Thyroid gland (tissue), 4 donors: ENCODE results near the gene CDC14A. TPM values are rescaled to one million over a fixed set of nuclear protein-coding genes. Genes with fewer than 3 reads are reported as not detected.

Source experiments
- DNase-seq, 2 donors: peaks; one replicate each; pipeline ENCODE4 v3.0.0-alpha.2; 2019
- H3K27ac ChIP-seq, 3 donors: fragments of 200-600 bp; sonication (generic); 1 replicate in 2 of 3; 2 replicates in 1 of 3; pipeline ENCODE4 v1.5.1; 2016 to 2019; ENCODE audit warnings: mild to moderate bottlenecking in 1 of 3, moderate library complexity in 1 of 3
- H3K27me3 ChIP-seq: fragments of 200-600 bp; sonication (generic); one replicate; pipeline ENCODE4 v1.5.1; 2019
- H3K36me3 ChIP-seq, 2 donors: fragments of 200-600 bp; sonication (generic); one replicate each; pipeline ENCODE4 v1.5.1; 2016 to 2019
- H3K4me1 ChIP-seq, 2 donors: fragments of 200-600 bp; sonication (generic); one replicate each; pipeline ENCODE4 v1.5.1; 2017 to 2019
- H3K4me3 ChIP-seq, 3 donors: fragments of 200-600 bp; sonication (generic); replicated peaks in 1 of 3; 1 replicate in 2 of 3; 2 replicates in 1 of 3; pipeline ENCODE4 v1.5.1; 2016; ENCODE audit warnings: mild to moderate bottlenecking in 1 of 3
- H3K9me3 ChIP-seq: fragments of 200-600 bp; sonication (generic); one replicate; pipeline ENCODE4 v1.5.1; 2017
- POLR2A ChIP-seq, 2 donors: fragments of 450-650 bp; IDR thresholded peaks; one replicate each; pipeline ENCODE4 v1.6.1; 2017; ENCODE audit warnings: antibody characterized with exemption in 2 of 2, mild to moderate bottlenecking in 2 of 2, moderate library complexity in 1 of 2
- WGBS, 2 donors: methylation state at CpG; one replicate each; pipeline ENCODE4 v1.1.5; 2017; 5-methylcytosine and 5-hydroxymethylcytosine counted together
- intact Hi-C: fragments of 100-400 bp; cut with DNase I; formaldehyde crosslinking; loops from one replicate; pipeline ENCODE4 v1.15.1; 2023
- total RNA-seq, 4 donors: library from RNA; depleted of rRNA; stranded (reverse); fragments of >200 nt; gene quantifications; one replicate each; pipeline ENCODE4 v1.2.3, GENCODE V29; 2016
- TF ChIP-seq, protein P1 (sequence below), 6 experiments: fragments of 200-600 bp in 3 of 6; fragments of 450-650 bp in 3 of 6; sonication (generic) in 3 of 6; IDR thresholded peaks; one replicate each; pipeline ENCODE4 v1.5.1; 2016 to 2019; ENCODE audit warnings: antibody characterized with exemption in 6 of 6, mild to moderate bottlenecking in 2 of 6, inconsistent platforms in 1 of 6, moderate library complexity in 1 of 6

The CDC14A gene
- total RNA-seq, 4 donors from 2014 or later: 17.1 to 32.8 (median 28.0) TPM

DNA sequence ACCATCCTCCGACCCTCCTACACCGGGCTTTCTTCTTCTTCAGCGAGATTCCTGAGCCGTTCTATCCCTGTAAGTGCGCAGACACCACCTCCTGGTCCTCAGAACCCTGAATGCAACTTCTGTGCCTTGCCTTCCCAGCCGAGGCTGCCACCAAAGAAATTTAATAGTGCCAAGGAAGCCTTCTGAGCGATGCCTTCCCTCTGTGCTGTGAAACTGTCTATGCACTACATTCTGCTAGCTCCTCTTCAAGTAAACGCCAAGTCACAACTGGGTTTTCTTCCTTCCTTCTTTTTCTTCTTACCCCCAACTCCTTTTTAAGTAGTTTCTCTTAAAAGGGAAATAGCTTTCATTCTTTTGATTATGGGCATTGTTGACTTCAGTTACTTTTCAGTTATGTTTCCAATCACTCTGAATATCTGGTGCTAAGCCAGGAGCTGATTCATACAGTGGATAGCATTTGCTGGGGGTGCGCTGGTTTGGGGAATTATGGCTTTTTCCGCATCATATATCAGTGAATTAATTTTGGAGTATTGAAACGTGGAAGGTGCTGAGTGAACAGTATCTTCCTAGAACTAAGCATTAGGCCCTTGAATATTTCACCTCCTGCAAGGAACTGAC, 147.0 kb downstream of the CDC14A start:
- TF ChIP-seq, protein P1, sequence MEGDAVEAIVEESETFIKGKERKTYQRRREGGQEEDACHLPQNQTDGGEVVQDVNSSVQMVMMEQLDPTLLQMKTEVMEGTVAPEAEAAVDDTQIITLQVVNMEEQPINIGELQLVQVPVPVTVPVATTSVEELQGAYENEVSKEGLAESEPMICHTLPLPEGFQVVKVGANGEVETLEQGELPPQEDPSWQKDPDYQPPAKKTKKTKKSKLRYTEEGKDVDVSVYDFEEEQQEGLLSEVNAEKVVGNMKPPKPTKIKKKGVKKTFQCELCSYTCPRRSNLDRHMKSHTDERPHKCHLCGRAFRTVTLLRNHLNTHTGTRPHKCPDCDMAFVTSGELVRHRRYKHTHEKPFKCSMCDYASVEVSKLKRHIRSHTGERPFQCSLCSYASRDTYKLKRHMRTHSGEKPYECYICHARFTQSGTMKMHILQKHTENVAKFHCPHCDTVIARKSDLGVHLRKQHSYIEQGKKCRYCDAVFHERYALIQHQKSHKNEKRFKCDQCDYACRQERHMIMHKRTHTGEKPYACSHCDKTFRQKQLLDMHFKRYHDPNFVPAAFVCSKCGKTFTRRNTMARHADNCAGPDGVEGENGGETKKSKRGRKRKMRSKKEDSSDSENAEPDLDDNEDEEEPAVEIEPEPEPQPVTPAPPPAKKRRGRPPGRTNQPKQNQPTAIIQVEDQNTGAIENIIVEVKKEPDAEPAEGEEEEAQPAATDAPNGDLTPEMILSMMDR (IDR thresholded peaks at IDR 0.05): no peak
- no peak for TF ChIP-seq POLR2A (IDR thresholded peaks at IDR 0.05)
- Histone ChIP-seq H3K4me1 (no peaks in the 10 kb centered on the region), H3K27me3 (no peaks in the 10 kb centered on the region), H3K36me3 (peaks cover 8% of the 10 kb centered on the region in 2 donors), H3K4me3 (no peak overlapping the region), H3K27ac (no peak overlapping the region), H3K9me3 (no peaks in the 10 kb centered on the region)
- intact Hi-C loops: no loop called here
- WGBS, 2 donors: 95% methylated on average over 11 of the region's 11 CpGs
- DNase-seq: no peak

DNA sequence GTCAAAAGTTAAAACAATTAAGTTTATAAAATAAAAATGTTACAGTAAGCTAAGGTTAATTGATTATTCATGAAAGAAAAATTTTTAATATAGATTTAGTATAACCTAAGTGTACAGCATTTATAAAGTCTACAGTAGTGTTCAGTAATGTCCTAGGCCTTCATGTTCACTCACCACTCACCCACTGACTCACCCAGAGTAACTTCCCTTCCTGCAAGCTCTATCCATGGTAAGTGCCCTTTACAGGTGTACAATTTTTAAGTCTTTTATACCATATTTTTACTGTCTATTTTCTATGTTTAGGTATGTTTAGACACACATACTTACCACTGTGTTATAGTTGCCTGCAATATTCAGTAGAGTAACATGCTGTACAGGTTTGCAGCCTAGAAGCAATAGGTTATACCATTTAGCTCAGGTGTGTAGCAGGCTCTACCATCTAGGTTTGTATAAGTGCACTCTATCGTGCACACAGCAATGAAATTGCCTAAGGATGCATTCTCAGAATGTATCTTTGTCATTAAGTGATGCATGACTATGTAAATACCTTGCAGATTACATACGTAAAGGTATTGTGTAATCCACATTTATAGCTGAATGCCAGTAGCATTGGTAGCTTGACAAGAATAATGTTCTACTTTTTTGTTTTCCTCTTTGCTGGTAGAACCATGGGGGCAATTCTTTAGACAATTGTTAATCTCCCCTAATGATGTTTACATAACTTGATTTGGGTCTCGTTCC, 149.9 kb downstream of the CDC14A start:
- Histone ChIP-seq H3K36me3 (peaks cover 8% of the 10 kb centered on the region in 2 donors), H3K4me1 (no peaks in the 10 kb centered on the region), H3K9me3 (no peaks in the 10 kb centered on the region), H3K27me3 (no peaks in the 10 kb centered on the region), H3K27ac (no peak overlapping the region), H3K4me3 (no peak overlapping the region)
- intact Hi-C loops: no loop called here
- no peak for DNase-seq
- TF ChIP-seq POLR2A (IDR thresholded peaks at IDR 0.05): no peak
- TF ChIP-seq, protein P1 (IDR thresholded peaks at IDR 0.05): no peak
- 75 to 79% methylated on average over 3 of the region's 3 CpGs for WGBS, 2 donors

DNA sequence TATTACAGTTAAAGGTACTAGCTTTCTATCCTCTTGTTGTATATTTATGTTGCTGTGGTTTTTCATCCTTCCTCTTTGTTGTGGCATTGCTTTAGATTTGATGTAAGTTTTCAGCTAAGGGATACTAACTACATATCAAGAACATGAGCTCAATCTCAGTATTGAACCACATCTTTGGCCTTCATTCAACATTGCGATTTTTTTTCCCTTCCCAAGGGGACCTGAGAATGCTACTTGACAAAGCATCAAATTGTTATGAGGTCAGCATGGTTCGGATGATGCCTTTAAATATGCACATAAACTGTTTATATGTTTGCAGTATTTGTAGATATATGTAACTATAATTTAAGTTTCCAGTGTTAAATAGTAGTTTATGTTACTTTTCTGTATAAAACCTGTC, 153.9 kb downstream of the CDC14A start:
- Histone ChIP-seq H3K27me3 (no peaks in the 10 kb centered on the region), H3K4me3 (no peak overlapping the region), H3K4me1 (no peaks in the 10 kb centered on the region), H3K27ac (no peak overlapping the region), H3K9me3 (no peaks in the 10 kb centered on the region), H3K36me3 (no peaks in the 10 kb centered on the region)
- intact Hi-C loops: no loop called here
- no peak for TF ChIP-seq POLR2A (IDR thresholded peaks at IDR 0.05)
- TF ChIP-seq, protein P1 (IDR thresholded peaks at IDR 0.05): no peak
- no peak for DNase-seq
- WGBS, 2 donors: 73 to 83% methylated on average over 2 of the region's 2 CpGs

DNA sequence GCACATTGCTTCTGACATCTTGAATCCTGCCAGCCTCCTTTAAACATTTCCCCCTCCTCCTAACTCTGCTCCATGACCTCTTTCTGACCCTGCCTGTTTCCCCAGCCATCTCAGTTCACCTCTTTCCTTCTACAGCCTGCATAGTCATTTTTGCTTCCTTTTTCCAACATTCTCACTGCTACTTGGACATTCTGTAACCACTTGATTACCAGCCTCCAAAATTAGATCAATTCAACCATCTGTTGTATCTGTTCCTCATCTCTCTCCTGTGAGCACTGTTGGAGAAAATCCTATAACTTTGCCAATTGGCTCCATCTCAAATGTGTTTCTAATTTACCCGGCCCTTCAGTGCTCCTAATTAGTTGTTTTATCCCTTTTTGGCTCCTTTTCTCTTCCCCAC, 158.1 kb downstream of the CDC14A start:
- intact Hi-C loops: no loop called here
- no peak for DNase-seq
- 32 to 66% methylated on average over 1 of the region's 1 CpG for WGBS, 2 donors
- H3K27ac ChIP-seq: no peak overlapping the region
- no peaks in the 10 kb centered on the region for H3K36me3 ChIP-seq
- H3K4me3 ChIP-seq: no peak overlapping the region
- TF ChIP-seq, protein P1 (IDR thresholded peaks at IDR 0.05): no peak
- no peak for TF ChIP-seq POLR2A (IDR thresholded peaks at IDR 0.05)
- H3K4me1 ChIP-seq: no peaks in the 10 kb centered on the region
- no peaks in the 10 kb centered on the region for H3K27me3 ChIP-seq
- no peaks in the 10 kb centered on the region for H3K9me3 ChIP-seq

DNA sequence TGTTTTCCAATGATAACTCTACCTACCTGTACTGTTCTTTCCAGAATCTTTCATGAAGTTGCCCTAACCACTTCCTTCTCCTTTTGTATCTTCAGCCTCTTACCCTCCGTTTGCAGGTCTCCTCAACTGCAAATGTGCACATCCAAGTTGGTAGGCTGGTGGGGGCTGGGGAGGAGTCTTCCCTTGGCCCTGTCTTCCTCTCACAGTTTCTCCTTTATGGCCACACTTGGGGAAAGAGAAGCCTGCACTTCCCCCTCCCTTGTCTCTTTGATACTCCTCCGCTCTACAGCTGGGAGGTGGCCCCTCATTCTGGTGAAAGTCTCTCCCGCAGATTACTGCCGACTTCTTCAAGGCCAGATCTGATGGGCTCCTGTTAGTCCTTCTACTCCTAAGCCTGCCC, 158.8 kb downstream of the CDC14A start:
- Histone ChIP-seq H3K4me1 (no peaks in the 10 kb centered on the region), H3K4me3 (no peak overlapping the region), H3K27ac (no peak overlapping the region), H3K9me3 (no peaks in the 10 kb centered on the region), H3K27me3 (no peaks in the 10 kb centered on the region), H3K36me3 (no peaks in the 10 kb centered on the region)
- no peak for DNase-seq
- no peak for TF ChIP-seq POLR2A (IDR thresholded peaks at IDR 0.05)
- 95 to 96% methylated on average over 4 of the region's 4 CpGs for WGBS, 2 donors
- intact Hi-C loops: no loop called here
